ENCODE results near the gene LRRFIP1. TPM values are rescaled to one million over a fixed set of nuclear protein-coding genes. Genes with fewer than 3 reads are reported as not detected.

LRRFIP1 gene
- total and polyA plus RNA-seq, 2 of the 13 experiments (the other 11 are each of a cell fraction or from before 2014, with no cell fraction given) = 15.9 to 40.5 TPM

- no peak for TF ChIP-seq PRDM4 (CRISPR knock-in tag; IDR thresholded peaks at IDR 0.05; ENCODE audit: borderline replicate concordance)
- peak; percentile 98 for TF ChIP-seq THRA (CRISPR knock-in tag; IDR thresholded peaks at IDR 0.05; ENCODE audit: borderline replicate concordance)
- no peak for TF ChIP-seq PLSCR1 (CRISPR knock-in tag; IDR thresholded peaks at IDR 0.05; ENCODE audit: borderline replicate concordance)
- peak; percentile 75 for TF ChIP-seq KAT8 (CRISPR knock-in tag; IDR thresholded peaks at IDR 0.05)
- TF ChIP-seq CSRNP2 (CRISPR knock-in tag; conservative IDR thresholded peaks at IDR 0.05; ENCODE audit: low read depth) = no peak
- no peak for TF ChIP-seq ZNF672 (CRISPR knock-in tag; IDR thresholded peaks at IDR 0.05)
- no peak for TF ChIP-seq ZNF225 (CRISPR knock-in tag; IDR thresholded peaks at IDR 0.05)
- TF ChIP-seq ZNF616 (CRISPR knock-in tag; IDR thresholded peaks at IDR 0.05; ENCODE audit: low read depth) = no peak
- peak; percentile 72 for TF ChIP-seq PHF20 (CRISPR knock-in tag; IDR thresholded peaks at IDR 0.05)
- no peak for TF ChIP-seq ZNF703 (CRISPR knock-in tag; IDR thresholded peaks at IDR 0.05; ENCODE audit: borderline replicate concordance)
- TF ChIP-seq ATF7 (IDR thresholded peaks at IDR 0.05) = no peak
- TF ChIP-seq ATF7 (CRISPR knock-in tag; IDR thresholded peaks at IDR 0.05) = no peak
- no peak for TF ChIP-seq ZNF382 (CRISPR knock-in tag; IDR thresholded peaks at IDR 0.05; ENCODE audit: borderline replicate concordance)
- peak; percentile 92 for TF ChIP-seq HOXA3 (CRISPR knock-in tag; IDR thresholded peaks at IDR 0.05)
- peak; percentile 79; the same call in 1 of the 2 replicates for TF ChIP-seq ZBTB25 (CRISPR knock-in tag; IDR thresholded peaks at IDR 0.05)
- TF ChIP-seq YEATS4 (CRISPR knock-in tag; IDR thresholded peaks at IDR 0.05; ENCODE audit: borderline replicate concordance) = peak; percentile 68; the same call in 1 of the 2 replicates
- no peak for TF ChIP-seq CREB1 (IDR thresholded peaks at IDR 0.05)
- no peak for TF ChIP-seq CREB1 (CRISPR knock-in tag; IDR thresholded peaks at IDR 0.05)
Measured at GRCh38 chr2:237585590-237586221, 41.7 kb upstream of the LRRFIP1 start (continued).

Data from HepG2 (cell line).